Hippocampal formation (tissue), 2 donors: Measurements from ENCODE around the gene GNG12.
"Not testable (repeated sequence)": the region's sequence is repeated elsewhere in the genome, so short reads cannot be mapped to it uniquely, and the experiment has no call there.

Experiments used
- DNase-seq, 2 donors: peaks; one replicate each; lab custom pipeline; 2025; lab: John Stamatoyannopoulos, UW

The GNG12 gene

GRCh38 chr1:67733681-67734322 lies 99.5 kb downstream of the GNG12 start:
- no peak for DNase-seq

GRCh38 chr1:67732750-67733151 lies 100.5 kb downstream of the GNG12 start:
- no peak for DNase-seq

GRCh38 chr1:67731322-67731721 lies 101.9 kb downstream of the GNG12 start:
- DNase-seq, result no peak

GRCh38 chr1:67730312-67730711 lies 103.0 kb downstream of the GNG12 start:
- not testable (repeated sequence) for DNase-seq

GRCh38 chr1:67729872-67730271 lies 103.4 kb downstream of the GNG12 start:
- no peak for DNase-seq

GRCh38 chr1:67726224-67726623 lies 107.0 kb downstream of the GNG12 start:
- DNase-seq, result no peak

GRCh38 chr1:67724928-67725560 lies 108.2 kb downstream of the GNG12 start:
- no peak for DNase-seq

GRCh38 chr1:67723620-67724019 lies 109.6 kb downstream of the GNG12 start:
- DNase-seq, result no peak

GRCh38 chr1:67723126-67723525 lies 110.1 kb downstream of the GNG12 start:
- DNase-seq, result no peak

- DNase-seq, result no peak
Observed at GRCh38 chr1:67722292-67722944, 110.8 kb downstream of the GNG12 start.

- no peak for DNase-seq
Observed at GRCh38 chr1:67721650-67722291, 111.5 kb downstream of the GNG12 start.

- DNase-seq, result no peak
Observed at GRCh38 chr1:67721112-67721511, 112.2 kb downstream of the GNG12 start.

- no peak for DNase-seq
Observed at GRCh38 chr1:67719329-67720196, 113.7 kb downstream of the GNG12 start.

- no peak for DNase-seq
Observed at GRCh38 chr1:67717876-67718275, 115.4 kb downstream of the GNG12 start.

- DNase-seq, result no peak
Observed at GRCh38 chr1:67716800-67717199, 116.5 kb downstream of the GNG12 start.

- no peak for DNase-seq
Observed at GRCh38 chr1:67715819-67716218, 117.4 kb downstream of the GNG12 start.

GRCh38 chr1:67713057-67713846 lies 120.0 kb downstream of the GNG12 start:
- no peak for DNase-seq

- no peak for DNase-seq
Observed at GRCh38 chr1:67711855-67712212, 121.4 kb downstream of the GNG12 start.

GRCh38 chr1:67711158-67711854 lies 122.0 kb downstream of the GNG12 start:
- DNase-seq, result no peak

GRCh38 chr1:67710417-67710816 lies 122.8 kb downstream of the GNG12 start:
- DNase-seq, result no peak

- no peak for DNase-seq
Observed at GRCh38 chr1:67708606-67709005, 124.7 kb downstream of the GNG12 start.
